ENCODE results near the gene CCND2. TPM values are rescaled to one million over a fixed set of nuclear protein-coding genes. Genes with fewer than 3 reads are reported as not detected.

Gene CCND2
- total and polyA plus RNA-seq, 2 of the 4 experiments (the other 2 are of a cell fraction), result 1.1 to 2.3 TPM

- TF ChIP-seq ELK1 (IDR thresholded peaks at IDR 0.05; ENCODE audit: borderline replicate concordance, low read depth, low read length) (no peak), FOS (IDR thresholded peaks at IDR 0.05; ENCODE audit: low read depth, low read length) (no peak)
Measured at GRCh38 chr12:4277205-4277543, 3.6 kb downstream of the CCND2 start (continued).

DNA sequence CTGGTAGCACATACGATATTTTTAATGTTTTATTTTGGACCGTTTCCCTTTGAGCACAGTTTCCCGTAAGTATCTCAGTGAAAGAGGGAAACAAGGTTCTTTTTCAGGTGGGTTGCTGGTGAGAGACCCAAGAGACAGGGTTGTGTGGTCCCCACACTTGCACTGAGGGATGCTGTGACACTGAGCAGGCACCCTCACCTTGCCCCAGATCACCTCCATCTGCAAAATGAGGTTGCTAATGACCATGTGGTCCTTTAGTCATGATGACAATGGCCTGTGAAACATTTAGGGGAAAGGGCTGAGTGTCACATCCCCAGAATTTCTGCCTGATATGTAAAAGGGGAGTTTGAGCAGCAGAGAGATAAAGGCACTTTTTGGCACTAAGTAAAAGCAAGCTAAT lies 4.3 kb downstream of the CCND2 start:
- H4K8ac ChIP-seq (ENCODE audit: low read depth in 2 of 2, low read length in 2 of 2), result no peak overlapping the region
- H3K27me3 ChIP-seq (ENCODE audit: control insufficient read depth, insufficient read depth, low read length), result peaks cover 35% of the 10 kb centered on the region
- H3K36me3 ChIP-seq (ENCODE audit: control insufficient read depth, insufficient read depth, low read length), result no peaks in the 10 kb centered on the region; the same call in 1 of the 2 replicates
- DNase-seq (no peak), ATAC-seq (ENCODE audit: low read depth) (no peak)
- no peak overlapping the region for H3K14ac ChIP-seq (replicated peaks; ENCODE audit: low read depth, low read length)
- TF ChIP-seq RAD21 (IDR thresholded peaks at IDR 0.05; ENCODE audit: low read length), result no peak
- TF ChIP-seq BHLHE40 (IDR thresholded peaks at IDR 0.05; ENCODE audit: low read depth, low read length), result no peak
- TF ChIP-seq SMC3 (IDR thresholded peaks at IDR 0.05; ENCODE audit: low read depth, low read length), result no peak
- TF ChIP-seq CHD1 (IDR thresholded peaks at IDR 0.05; ENCODE audit: low read depth, low read length), result no peak
- H2AFZ ChIP-seq (replicated peaks; ENCODE audit: low read length, poor library complexity), result no peak overlapping the region
- no CpG with 5 or more reads among the region's 3 CpGs for WGBS, 2 experiments (ENCODE audit: extremely low coverage in 2 of 2, insufficient read length in 1 of 2)
- no peaks in the 10 kb centered on the region for H3K79me1 ChIP-seq (ENCODE audit: low read depth in 1 of 2, low read length in 2 of 2)
- H2AK5ac ChIP-seq (ENCODE audit: low read depth, low read length), result no peak overlapping the region
- dilution Hi-C loops (cut with HindIII; ENCODE audit: low sequenced_read_pairs, unreplicated experiment) (no loop called here), intact Hi-C loops (cut with micrococcal nuclease) (loop anchor here (1.0 to 5.0 kb wide), 6 partner anchors 171 to 978 kb away; no protein-coding TSS in a partner anchor), in situ Hi-C loops (cut with MboI; ENCODE audit: low sequenced_read_pairs) (loop anchor here (5.0 kb wide), 2 partner anchors 171 to 391 kb away; no protein-coding TSS in a partner anchor)
- no peak overlapping the region for H4K5ac ChIP-seq (ENCODE audit: low read depth, low read length)
- no peak overlapping the region for H2BK15ac ChIP-seq (ENCODE audit: low read depth, low read length)
- H3K27ac ChIP-seq (ENCODE audit: insufficient read depth, low read length), result no peak overlapping the region
- H3K9me1 ChIP-seq (ENCODE audit: insufficient read depth, low read length), result no peaks in the 10 kb centered on the region
- no peaks in the 10 kb centered on the region for H3K9me3 ChIP-seq (ENCODE audit: control insufficient read depth, insufficient read depth, low read length)
- BruUV-seq (replicated peaks), result no TSS peak
- H3K4ac ChIP-seq (ENCODE audit: low read depth, low read length), result no peak overlapping the region
- H2BK120ac ChIP-seq (ENCODE audit: low read depth, low read length), result no peak overlapping the region
- no peak overlapping the region for H3K18ac ChIP-seq (ENCODE audit: low read depth, low read length)
- H2BK20ac ChIP-seq (ENCODE audit: low read depth, low read length), result no peak overlapping the region
- CTCF ChIA-PET, result interaction anchor here (1.0 to 3.1 kb wide), 11 partner anchors 9 to 393 kb away, joined by 3 to 37 read pairs (median 6); no protein-coding TSS in a partner anchor
- no peaks in the 10 kb centered on the region; the same call in 1 of the 2 replicates for H3K4me1 ChIP-seq (ENCODE audit: control insufficient read depth, insufficient read depth, low read length)
- H3K56ac ChIP-seq (ENCODE audit: extremely low read depth, insufficient read depth, low read length), result no peak overlapping the region
- H2BK5ac ChIP-seq (ENCODE audit: low read depth, low read length, poor library complexity, severe bottlenecking), result no peak overlapping the region
- POLR2A ChIA-PET (ENCODE audit: unreplicated experiment), result no interaction called here
- H3K4me2 ChIP-seq (ENCODE audit: low read depth, low read length), result no peak overlapping the region
- H3K4me3 ChIP-seq (ENCODE audit: insufficient read depth, low read depth, low read length), result no peak overlapping the region
- no peak overlapping the region for H2AK9ac ChIP-seq (replicated peaks; ENCODE audit: low read depth, low read length, poor library complexity)
- H3K23ac ChIP-seq (ENCODE audit: low read depth, low read length), result no peak overlapping the region
- H4K91ac ChIP-seq (ENCODE audit: insufficient read depth, low read depth, low read length), result no peak overlapping the region
- H3K9ac ChIP-seq (ENCODE audit: low read depth, low read length), result no peak overlapping the region
- H4K20me1 ChIP-seq (ENCODE audit: insufficient read depth, low read length), result no peaks in the 10 kb centered on the region

Measured in IMR-90 (cell line).